ENCODE data around the gene CDC34. TPM values are rescaled to one million over a fixed set of nuclear protein-coding genes. Genes with fewer than 3 reads are reported as not detected.

The CDC34 gene
- polyA plus RNA-seq, 2 of the 4 experiments (the other 2 are of a cell fraction) = 37.4 to 62.6 TPM

DNA sequence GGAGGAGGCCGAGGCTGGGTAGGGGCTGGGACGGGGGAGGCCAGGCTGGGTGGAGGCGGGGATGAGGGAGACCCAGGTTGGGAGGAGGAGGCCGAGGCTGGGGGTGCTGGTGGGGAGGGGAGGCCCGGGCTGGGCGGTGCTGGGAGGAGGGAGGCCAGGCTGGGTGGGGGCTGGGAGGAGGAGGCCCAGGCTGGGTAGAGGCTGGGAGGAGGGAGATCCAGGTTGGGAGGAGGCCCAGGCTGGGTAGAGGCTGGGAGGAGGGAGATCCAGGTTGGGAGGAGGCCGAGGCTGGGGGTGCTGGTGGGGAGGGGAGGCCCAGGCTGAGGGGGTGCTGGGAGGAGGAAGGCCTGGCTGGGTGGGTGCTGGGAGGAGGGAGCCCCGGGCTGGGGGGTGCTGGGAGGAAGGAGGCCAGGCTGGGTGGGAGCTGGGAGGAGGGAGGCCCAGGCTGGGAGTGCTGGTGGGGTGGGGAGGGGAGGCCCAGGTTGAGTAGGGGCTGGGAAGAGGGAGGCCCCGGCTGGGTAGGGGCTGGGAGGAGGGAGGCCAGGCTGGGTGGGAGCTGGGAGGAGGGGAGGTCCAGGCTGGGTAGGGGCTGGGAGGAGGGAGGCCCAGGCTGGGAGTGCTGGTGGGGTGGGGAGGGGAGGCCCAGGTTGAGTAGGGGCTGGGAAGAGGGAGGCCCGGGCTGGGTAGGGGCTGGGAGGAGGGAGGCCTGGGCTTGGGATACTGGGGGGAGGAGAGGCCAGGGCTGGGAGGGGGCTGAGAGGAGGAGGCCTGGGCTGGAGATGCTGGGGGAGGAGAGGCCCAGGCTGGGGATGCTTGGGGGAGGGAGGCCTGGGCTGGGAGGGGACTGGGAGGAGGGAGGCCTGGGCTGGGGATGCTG lies 13.6 kb upstream of the CDC34 start:
- no peak overlapping the region for H3K4me3 ChIP-seq
- peaks cover 8% of the 10 kb centered on the region; the same call in 1 of the 3 replicates for H3K4me1 ChIP-seq
- WGBS (ENCODE audit: missing lambda C conversion rate) = no CpG with 5 or more reads among the region's 10 CpGs
- no peak overlapping the region for H3K4me2 ChIP-seq
- no peaks in the 10 kb centered on the region for H3K9me3 ChIP-seq
- FAIRE-seq (no peak), ATAC-seq (peak; percentile 39 to 45; a peak in 5 of 6 replicates), DNase-seq (ENCODE audit: low read depth in 1 of 2, low spot score in 1 of 2) (no peak)
- no peak for TF ChIP-seq EP300 (IDR thresholded peaks at IDR 0.05)
- TF ChIP-seq FOSL2 (IDR thresholded peaks at IDR 0.05) = no peak
- no peak for TF ChIP-seq FOSL2 (CRISPR knock-in tag; IDR thresholded peaks at IDR 0.05)
- no peak for TF ChIP-seq JUN (IDR thresholded peaks at IDR 0.05)
- no peak for TF ChIP-seq CHD4 (IDR thresholded peaks at IDR 0.05; ENCODE audit: borderline replicate concordance)
- no peak for TF ChIP-seq ZNF302 (CRISPR knock-in tag; IDR thresholded peaks at IDR 0.05)
- no peak for TF ChIP-seq JUNB (IDR thresholded peaks at IDR 0.05)
- TF ChIP-seq, protein P1, sequence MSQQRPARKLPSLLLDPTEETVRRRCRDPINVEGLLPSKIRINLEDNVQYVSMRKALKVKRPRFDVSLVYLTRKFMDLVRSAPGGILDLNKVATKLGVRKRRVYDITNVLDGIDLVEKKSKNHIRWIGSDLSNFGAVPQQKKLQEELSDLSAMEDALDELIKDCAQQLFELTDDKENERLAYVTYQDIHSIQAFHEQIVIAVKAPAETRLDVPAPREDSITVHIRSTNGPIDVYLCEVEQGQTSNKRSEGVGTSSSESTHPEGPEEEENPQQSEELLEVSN (IDR thresholded peaks at IDR 0.05; ENCODE audit: borderline replicate concordance, low read depth) = no peak
- no peak for TF ChIP-seq KDM5A (IDR thresholded peaks at IDR 0.05)
- no peak for TF ChIP-seq POLR2AphosphoS2 (conservative IDR thresholded peaks at IDR 0.05; ENCODE audit: low read length)
- TF ChIP-seq, protein P2, sequence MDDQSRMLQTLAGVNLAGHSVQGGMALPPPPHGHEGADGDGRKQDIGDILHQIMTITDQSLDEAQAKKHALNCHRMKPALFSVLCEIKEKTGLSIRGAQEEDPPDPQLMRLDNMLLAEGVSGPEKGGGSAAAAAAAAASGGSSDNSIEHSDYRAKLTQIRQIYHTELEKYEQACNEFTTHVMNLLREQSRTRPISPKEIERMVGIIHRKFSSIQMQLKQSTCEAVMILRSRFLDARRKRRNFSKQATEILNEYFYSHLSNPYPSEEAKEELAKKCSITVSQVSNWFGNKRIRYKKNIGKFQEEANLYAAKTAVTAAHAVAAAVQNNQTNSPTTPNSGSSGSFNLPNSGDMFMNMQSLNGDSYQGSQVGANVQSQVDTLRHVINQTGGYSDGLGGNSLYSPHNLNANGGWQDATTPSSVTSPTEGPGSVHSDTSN (IDR thresholded peaks at IDR 0.05) = no peak
- TF ChIP-seq HOXB13 (CRISPR knock-in tag; IDR thresholded peaks at IDR 0.05; ENCODE audit: low read depth) = no peak
- no peak for TF ChIP-seq HDAC2 (IDR thresholded peaks at IDR 0.05)
- TF ChIP-seq MAFK (IDR thresholded peaks at IDR 0.05; ENCODE audit: partially characterized antibody) = no peak
- TF ChIP-seq MAZ (IDR thresholded peaks at IDR 0.05; ENCODE audit: borderline replicate concordance, low read depth, low read length) = no peak
- TF ChIP-seq ZFP36 (IDR thresholded peaks at IDR 0.05; ENCODE audit: borderline replicate concordance, partially characterized antibody) = no peak
- TF ChIP-seq GATA3 (IDR thresholded peaks at IDR 0.05; ENCODE audit: borderline replicate concordance) = no peak
- TF ChIP-seq USF2 (IDR thresholded peaks at IDR 0.05) = no peak
- no peak for TF ChIP-seq EHMT2 (IDR thresholded peaks at IDR 0.05; ENCODE audit: low read depth)
- TF ChIP-seq NPAS2 (CRISPR knock-in tag; IDR thresholded peaks at IDR 0.05; ENCODE audit: borderline replicate concordance) = no peak
- POLR2A ChIA-PET = no interaction called here
- H3K27ac ChIP-seq = peak overlapping the region in 1 of 2 experiments; percentile 62; a peak in 3 of 6 replicates
- CTCF ChIA-PET = no interaction called here

DNA sequence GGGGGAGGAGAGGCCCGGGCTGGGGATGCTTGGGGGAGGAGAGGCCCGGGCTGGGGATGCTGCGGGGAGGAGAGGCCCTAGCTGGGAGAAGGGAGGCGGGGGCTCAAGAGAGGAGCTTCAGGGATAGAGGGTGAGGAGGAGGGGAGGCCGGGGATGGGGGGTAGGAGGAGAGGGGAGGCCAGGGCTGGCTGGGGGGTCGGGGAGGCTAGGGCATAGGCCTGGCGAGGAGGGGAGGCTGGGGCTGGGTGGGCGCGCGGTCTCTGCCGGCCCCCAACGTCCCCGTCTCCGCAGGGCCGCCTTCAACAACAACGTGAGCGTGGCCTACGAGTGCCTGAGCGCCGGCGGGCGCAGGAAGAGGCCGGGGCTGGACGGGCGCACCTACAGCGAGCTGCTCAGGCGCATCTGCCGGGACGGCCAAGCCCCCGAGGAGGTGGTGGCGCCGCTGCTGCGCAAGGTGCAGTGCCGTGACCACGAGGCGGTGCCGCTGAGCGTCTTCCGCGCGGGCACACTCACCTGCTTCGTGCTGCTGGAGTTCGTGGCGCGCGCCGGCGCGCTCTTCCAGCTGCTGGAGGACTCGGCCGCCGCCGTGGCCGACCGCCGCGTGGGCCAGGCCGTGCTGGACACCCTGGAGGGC lies 12.8 kb upstream of the CDC34 start:
- 97% methylated on average over 22 of the region's 58 CpGs for WGBS (ENCODE audit: missing lambda C conversion rate)
- Histone ChIP-seq H3K4me3 (no peak overlapping the region), H3K9me3 (no peaks in the 10 kb centered on the region), H3K27ac (no peak overlapping the region), H3K4me2 (no peak overlapping the region), H3K4me1 (peaks cover 8% of the 10 kb centered on the region; the same call in 1 of the 3 replicates)
- TF ChIP-seq, protein P3, sequence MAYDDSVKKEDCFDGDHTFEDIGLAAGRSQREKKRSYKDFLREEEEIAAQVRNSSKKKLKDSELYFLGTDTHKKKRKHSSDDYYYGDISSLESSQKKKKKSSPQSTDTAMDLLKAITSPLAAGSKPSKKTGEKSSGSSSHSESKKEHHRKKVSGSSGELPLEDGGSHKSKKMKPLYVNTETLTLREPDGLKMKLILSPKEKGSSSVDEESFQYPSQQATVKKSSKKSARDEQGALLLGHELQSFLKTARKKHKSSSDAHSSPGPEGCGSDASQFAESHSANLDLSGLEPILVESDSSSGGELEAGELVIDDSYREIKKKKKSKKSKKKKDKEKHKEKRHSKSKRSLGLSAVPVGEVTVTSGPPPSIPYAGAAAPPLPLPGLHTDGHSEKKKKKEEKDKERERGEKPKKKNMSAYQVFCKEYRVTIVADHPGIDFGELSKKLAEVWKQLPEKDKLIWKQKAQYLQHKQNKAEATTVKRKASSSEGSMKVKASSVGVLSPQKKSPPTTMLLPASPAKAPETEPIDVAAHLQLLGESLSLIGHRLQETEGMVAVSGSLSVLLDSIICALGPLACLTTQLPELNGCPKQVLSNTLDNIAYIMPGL (CRISPR knock-in tag; IDR thresholded peaks at IDR 0.05; ENCODE audit: borderline replicate concordance) = no peak
- FAIRE-seq (no peak), DNase-seq (ENCODE audit: low read depth in 1 of 2, low spot score in 1 of 2) (no peak), ATAC-seq (no peak)
- ChIA-PET CTCF (no interaction called here), POLR2A (no interaction called here)
